OCI-LY1 (cell line): ENCODE results near the gene TRPV4.

Source experiments
- H2AFZ ChIP-seq: fragments of 200-600 bp; sonication (generic), shearing (Covaris generic); 2 replicates; pipeline ENCODE4 v1.6.0; 2014; ENCODE audit warnings: antibody characterized with exemption, mild to moderate bottlenecking, low read length
- H3F3A ChIP-seq: fragments of 200-600 bp; sonication (generic), shearing (Covaris generic); 2 replicates; pipeline ENCODE4 v1.6.0; 2014; ENCODE audit warnings: mild to moderate bottlenecking, antibody characterized with exemption, low read length, moderate library complexity; ENCODE audit not compliant: insufficient read depth
- H3K27ac ChIP-seq: fragments of 200-600 bp; sonication (generic); 2 replicates; pipeline ENCODE4 v1.5.1; 2014; ENCODE audit warnings: low read length, mixed run types, mild to moderate bottlenecking, low read depth; ENCODE audit not compliant: poor library complexity, severe bottlenecking
- H3K27me3 ChIP-seq: fragments of 200-600 bp; sonication (generic); 2 replicates; pipeline ENCODE4 v1.6.0; 2014; ENCODE audit warnings: antibody characterized with exemption, mild to moderate bottlenecking, low read length, moderate library complexity; ENCODE audit not compliant: insufficient read depth
- H3K36me3 ChIP-seq: fragments of 200-600 bp; sonication (generic); 2 replicates; pipeline ENCODE4 v1.6.1; 2014; ENCODE audit warnings: mild to moderate bottlenecking, antibody characterized with exemption, low read length, moderate library complexity, mixed read lengths; ENCODE audit not compliant: insufficient read depth
- H3K4me1 ChIP-seq: fragments of 200-600 bp; sonication (generic); 2 replicates; pipeline ENCODE4 v1.5.1; 2014; ENCODE audit warnings: mild to moderate bottlenecking, low read length, moderate library complexity; ENCODE audit not compliant: insufficient read depth, severe bottlenecking
- H3K4me2 ChIP-seq: fragments of 200-600 bp; sonication (generic), shearing (Covaris generic); 2 replicates; pipeline ENCODE4 v1.6.1; 2014; ENCODE audit warnings: low read length
- H3K4me3 ChIP-seq: fragments of 200-600 bp; sonication (generic); 2 replicates; pipeline ENCODE4 v1.5.1; 2014; ENCODE audit warnings: low read length, low read depth, mild to moderate bottlenecking, mixed read lengths; ENCODE audit not compliant: poor library complexity, severe bottlenecking
- H3K79me2 ChIP-seq: fragments of 200-600 bp; shearing (Covaris generic); 2 replicates; pipeline ENCODE4 v1.6.1; 2016; ENCODE audit warnings: mixed run types, low read length, mixed read lengths; ENCODE audit not compliant: insufficient read depth
- H3K9ac ChIP-seq: fragments of 200-600 bp; sonication (generic), shearing (Covaris generic); 2 replicates; pipeline ENCODE4 v1.6.1; 2014; ENCODE audit warnings: mild to moderate bottlenecking, low read length, mixed read lengths
- H3K9me2 ChIP-seq: fragments of 200-600 bp; sonication (generic), shearing (Covaris generic); 2 replicates; pipeline ENCODE4 v1.6.1; 2014; ENCODE audit warnings: low read depth, mild to moderate bottlenecking, low read length, mixed read lengths
- H3K9me3 ChIP-seq: fragments of 200-600 bp; shearing (Covaris generic); 2 replicates; pipeline ENCODE4 v1.6.1; 2014; ENCODE audit warnings: low read length, mixed read lengths
- H4K20me1 ChIP-seq: fragments of 200-600 bp; sonication (generic), shearing (Covaris generic); 2 replicates; pipeline ENCODE4 v1.6.0; 2016; ENCODE audit warnings: mild to moderate bottlenecking, low read length; ENCODE audit not compliant: insufficient read depth
- EZH2 ChIP-seq: fragments of 200-600 bp; sonication (generic), shearing (Covaris generic); IDR thresholded peaks from 2 replicates; pipeline ENCODE4 v1.8.0; 2017; ENCODE audit warnings: borderline replicate concordance, mixed run types, mild to moderate bottlenecking, antibody characterized with exemption, low read length, moderate library complexity, mixed read lengths
- TF ChIP-seq, protein P1 (sequence below): fragments of 200-600 bp; sonication (generic), shearing (Covaris generic); IDR thresholded peaks from 2 replicates; pipeline ENCODE4 v1.5.1; 2017; ENCODE audit warnings: mild to moderate bottlenecking, antibody characterized with exemption, low read length, moderate library complexity, mixed read lengths

TRPV4 gene

DNA sequence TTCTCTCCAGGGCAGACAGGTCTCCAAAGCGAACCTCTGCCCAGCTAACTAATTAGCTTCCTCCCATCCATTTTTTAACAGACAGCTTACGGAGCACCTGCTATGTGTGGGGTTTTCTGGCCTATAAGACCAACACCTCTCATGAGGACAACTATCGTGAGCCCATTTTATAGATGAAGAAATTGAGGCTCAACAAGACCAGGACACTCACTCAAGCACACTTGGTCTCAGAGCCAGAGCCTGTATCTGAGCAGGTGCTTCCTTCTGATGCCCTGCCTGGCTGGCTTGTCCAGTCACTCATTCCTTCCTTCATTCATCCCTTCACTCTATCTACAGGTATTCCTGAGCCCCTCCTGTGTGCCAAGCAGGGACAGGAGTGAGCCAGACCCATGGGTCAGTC is 6.1 kb downstream of the TRPV4 start:
- Histone ChIP-seq H4K20me1 (no peaks in the 10 kb centered on the region), H3K27me3 (no peaks in the 10 kb centered on the region), H3K36me3 (no peaks in the 10 kb centered on the region), H3K9me2 (no peaks in the 10 kb centered on the region), H3K27ac (no peak overlapping the region), H3K4me3 (no peak overlapping the region), H3F3A (no peaks in the 10 kb centered on the region), H3K9me3 (no peaks in the 10 kb centered on the region), H2AFZ (no peak overlapping the region), H3K9ac (no peak overlapping the region), H3K79me2 (no peaks in the 10 kb centered on the region), H3K4me1 (no peaks in the 10 kb centered on the region), H3K4me2 (no peak overlapping the region)
- TF ChIP-seq, protein P1, sequence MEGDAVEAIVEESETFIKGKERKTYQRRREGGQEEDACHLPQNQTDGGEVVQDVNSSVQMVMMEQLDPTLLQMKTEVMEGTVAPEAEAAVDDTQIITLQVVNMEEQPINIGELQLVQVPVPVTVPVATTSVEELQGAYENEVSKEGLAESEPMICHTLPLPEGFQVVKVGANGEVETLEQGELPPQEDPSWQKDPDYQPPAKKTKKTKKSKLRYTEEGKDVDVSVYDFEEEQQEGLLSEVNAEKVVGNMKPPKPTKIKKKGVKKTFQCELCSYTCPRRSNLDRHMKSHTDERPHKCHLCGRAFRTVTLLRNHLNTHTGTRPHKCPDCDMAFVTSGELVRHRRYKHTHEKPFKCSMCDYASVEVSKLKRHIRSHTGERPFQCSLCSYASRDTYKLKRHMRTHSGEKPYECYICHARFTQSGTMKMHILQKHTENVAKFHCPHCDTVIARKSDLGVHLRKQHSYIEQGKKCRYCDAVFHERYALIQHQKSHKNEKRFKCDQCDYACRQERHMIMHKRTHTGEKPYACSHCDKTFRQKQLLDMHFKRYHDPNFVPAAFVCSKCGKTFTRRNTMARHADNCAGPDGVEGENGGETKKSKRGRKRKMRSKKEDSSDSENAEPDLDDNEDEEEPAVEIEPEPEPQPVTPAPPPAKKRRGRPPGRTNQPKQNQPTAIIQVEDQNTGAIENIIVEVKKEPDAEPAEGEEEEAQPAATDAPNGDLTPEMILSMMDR: no peak
- TF ChIP-seq EZH2: no peak

DNA sequence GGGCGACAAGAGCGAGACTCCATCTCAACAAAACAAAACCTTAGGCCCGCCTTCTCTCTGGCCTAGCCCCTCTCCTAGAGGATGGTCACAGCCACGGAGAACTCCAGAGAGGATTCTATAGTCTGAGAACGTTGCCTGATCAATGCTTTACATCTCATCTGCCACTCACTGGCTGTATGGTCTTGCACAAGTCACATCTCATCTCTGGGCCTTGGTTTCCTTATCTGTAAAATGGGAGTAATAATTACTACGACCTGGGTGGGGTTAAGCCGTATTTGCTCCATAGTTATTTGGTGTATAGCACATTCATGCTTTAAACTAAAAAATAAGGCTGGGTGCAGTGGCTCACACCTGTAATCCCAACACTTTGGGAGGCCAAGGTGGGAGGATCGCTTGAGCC is 8.5 kb downstream of the TRPV4 start:
- no peaks in the 10 kb centered on the region for H3F3A ChIP-seq
- no peaks in the 10 kb centered on the region for H3K36me3 ChIP-seq
- no peaks in the 10 kb centered on the region for H3K4me1 ChIP-seq
- H3K27me3 ChIP-seq: no peaks in the 10 kb centered on the region
- H3K9ac ChIP-seq: no peak overlapping the region
- no peak overlapping the region for H2AFZ ChIP-seq
- H3K9me3 ChIP-seq: no peaks in the 10 kb centered on the region
- TF ChIP-seq, protein P1: no peak
- TF ChIP-seq EZH2: no peak
- no peaks in the 10 kb centered on the region for H4K20me1 ChIP-seq
- H3K27ac ChIP-seq: no peak overlapping the region
- no peaks in the 10 kb centered on the region for H3K79me2 ChIP-seq
- H3K4me2 ChIP-seq: no peak overlapping the region
- no peaks in the 10 kb centered on the region for H3K9me2 ChIP-seq
- H3K4me3 ChIP-seq: no peak overlapping the region

DNA sequence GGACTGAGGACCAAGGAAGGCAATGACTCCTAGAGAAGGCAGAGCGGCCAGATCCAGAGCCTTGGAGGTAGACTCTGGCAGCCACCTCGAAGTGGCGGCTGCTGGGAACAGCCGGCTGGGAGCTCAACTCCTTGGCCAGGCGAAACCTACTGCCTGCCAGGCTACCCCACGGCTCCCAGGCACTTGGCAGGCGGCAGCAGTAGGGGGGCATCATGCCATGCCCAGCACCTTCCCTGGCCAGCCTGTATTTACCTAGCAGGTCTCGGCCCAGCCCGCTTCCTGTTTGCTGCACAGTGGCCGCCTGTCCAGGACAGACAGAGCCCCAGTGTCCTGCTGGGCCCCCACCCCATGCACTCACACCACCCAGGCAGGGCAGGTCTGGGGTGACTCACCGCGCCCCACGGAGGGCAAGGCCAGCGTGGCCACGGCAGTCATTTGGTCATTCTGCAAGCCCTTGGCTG is 10.2 kb downstream of the TRPV4 start:
- TF ChIP-seq, protein P1: no peak
- TF ChIP-seq EZH2: no peak

More for the DNA sequence above, 10.2 kb downstream of the TRPV4 start:
- Histone ChIP-seq H3K4me3 (no peak overlapping the region), H3K4me2 (no peak overlapping the region), H4K20me1 (no peaks in the 10 kb centered on the region), H3K9me3 (no peaks in the 10 kb centered on the region), H3F3A (no peaks in the 10 kb centered on the region), H2AFZ (no peak overlapping the region), H3K9me2 (no peaks in the 10 kb centered on the region), H3K36me3 (no peaks in the 10 kb centered on the region), H3K27me3 (no peaks in the 10 kb centered on the region), H3K9ac (no peak overlapping the region), H3K4me1 (no peaks in the 10 kb centered on the region), H3K79me2 (no peaks in the 10 kb centered on the region), H3K27ac (no peak overlapping the region)
